ENCODE data around the gene EPB41. TPM values are rescaled to one million over a fixed set of nuclear protein-coding genes. Genes with fewer than 3 reads are reported as not detected.

Gene EPB41
- total RNA-seq, 1 experiment from 2014 or later = 41.7 TPM

DNA sequence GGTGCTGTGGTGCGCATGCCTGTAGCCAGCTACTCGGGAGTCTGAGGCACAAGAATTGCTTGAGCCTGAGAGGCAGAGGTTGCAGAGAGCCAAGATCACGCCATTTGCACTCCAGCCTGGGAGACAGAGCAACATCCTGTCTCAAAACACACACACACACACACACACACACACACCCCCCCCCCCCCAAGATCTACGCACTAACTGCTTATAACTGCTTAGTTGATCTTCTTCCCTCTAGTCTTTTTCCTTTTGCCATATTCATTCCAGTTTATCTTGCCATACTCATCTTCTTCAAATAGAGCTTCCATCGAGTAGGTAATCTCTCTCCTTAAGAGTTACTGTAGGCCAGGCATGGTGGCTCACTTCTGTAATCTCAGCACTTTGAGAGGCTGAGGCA is 20.9 kb downstream of the EPB41 start:
- POLR2A ChIA-PET = interaction anchor here (0.6 kb wide), 1 partner anchor 357 kb away, joined by 3 read pairs; no protein-coding TSS in a partner anchor

More for the DNA sequence above, 20.9 kb downstream of the EPB41 start:
- Histone ChIP-seq H3K27ac (ENCODE audit: low read depth, low read length) (no peak overlapping the region), H3K9ac (ENCODE audit: low read length) (no peak overlapping the region), H3K9me3 (ENCODE audit: control insufficient read depth in 1 of 2, insufficient read depth in 1 of 2, low read depth in 1 of 2, low read length in 2 of 2) (no peaks in the 10 kb centered on the region), H3K27me3 (ENCODE audit: insufficient read depth, low read length) (no peaks in the 10 kb centered on the region), H4K20me1 (ENCODE audit: insufficient read depth) (no peaks in the 10 kb centered on the region), H3K9me2 (ENCODE audit: insufficient read depth) (no peaks in the 10 kb centered on the region), H3K4me1 (ENCODE audit: control insufficient read depth in 1 of 2, insufficient read depth in 2 of 2, low read length in 2 of 2) (0 out of 4 replicates have a peak, but pooled peaks cover 0 to 4% of the 10 kb centered on the region in 2 experiments), H3K36me3 (ENCODE audit: control insufficient read depth in 1 of 2, insufficient read depth in 2 of 2, low read length in 2 of 2) (no peaks in the 10 kb centered on the region), H2AFZ (ENCODE audit: low read depth, low read length, poor library complexity, severe bottlenecking) (no peak overlapping the region), H3K4me2 (ENCODE audit: low read length) (no peak overlapping the region), H3K79me2 (ENCODE audit: insufficient read depth, low read length) (peaks cover 9% of the 10 kb centered on the region; the same call in 1 of the 2 replicates), H3K4me3 (replicated peaks in 1 of 2; ENCODE audit: low read depth in 1 of 2, low read length in 2 of 2) (no peak overlapping the region)
- DNase-seq (ENCODE audit: low read depth, low spot score) (no peak), ATAC-seq (no peak)
- TF ChIP-seq EZH2 (IDR thresholded peaks at IDR 0.05) (no peak), EGR1 (IDR thresholded peaks at IDR 0.05; ENCODE audit: low read depth) (no peak), SIN3A (IDR thresholded peaks at IDR 0.05; ENCODE audit: low read depth) (no peak), YY1 (IDR thresholded peaks at IDR 0.05; ENCODE audit: extremely low read depth, insufficient replicate concordance, low read depth, low read length) (no peak), POLR2AphosphoS5 (IDR thresholded peaks at IDR 0.05; ENCODE audit: low read depth, low read length) (no peak), TCF7L2 (IDR thresholded peaks at IDR 0.05; ENCODE audit: borderline replicate concordance, extremely low read depth, insufficient read depth, insufficient read length) (no peak), SRF (IDR thresholded peaks at IDR 0.05; ENCODE audit: low read depth) (no peak), POLR2A (IDR thresholded peaks at IDR 0.05; ENCODE audit: borderline replicate concordance, extremely low read depth, insufficient read depth, insufficient read length) (no peak), CEBPB (IDR thresholded peaks at IDR 0.05; ENCODE audit: low read depth) (no peak), EZH2phosphoT487 (IDR thresholded peaks at IDR 0.05; ENCODE audit: borderline replicate concordance) (no peak), RAD21 (IDR thresholded peaks at IDR 0.05; ENCODE audit: low read depth) (no peak), ZNF274 (IDR thresholded peaks at IDR 0.05; ENCODE audit: low read depth, low read length) (no peak), SP1 (IDR thresholded peaks at IDR 0.05; ENCODE audit: low read depth) (no peak)
- TF ChIP-seq, protein P1, sequence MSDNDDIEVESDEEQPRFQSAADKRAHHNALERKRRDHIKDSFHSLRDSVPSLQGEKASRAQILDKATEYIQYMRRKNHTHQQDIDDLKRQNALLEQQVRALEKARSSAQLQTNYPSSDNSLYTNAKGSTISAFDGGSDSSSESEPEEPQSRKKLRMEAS (IDR thresholded peaks at IDR 0.05) = no peak
- TF ChIP-seq, protein P2, sequence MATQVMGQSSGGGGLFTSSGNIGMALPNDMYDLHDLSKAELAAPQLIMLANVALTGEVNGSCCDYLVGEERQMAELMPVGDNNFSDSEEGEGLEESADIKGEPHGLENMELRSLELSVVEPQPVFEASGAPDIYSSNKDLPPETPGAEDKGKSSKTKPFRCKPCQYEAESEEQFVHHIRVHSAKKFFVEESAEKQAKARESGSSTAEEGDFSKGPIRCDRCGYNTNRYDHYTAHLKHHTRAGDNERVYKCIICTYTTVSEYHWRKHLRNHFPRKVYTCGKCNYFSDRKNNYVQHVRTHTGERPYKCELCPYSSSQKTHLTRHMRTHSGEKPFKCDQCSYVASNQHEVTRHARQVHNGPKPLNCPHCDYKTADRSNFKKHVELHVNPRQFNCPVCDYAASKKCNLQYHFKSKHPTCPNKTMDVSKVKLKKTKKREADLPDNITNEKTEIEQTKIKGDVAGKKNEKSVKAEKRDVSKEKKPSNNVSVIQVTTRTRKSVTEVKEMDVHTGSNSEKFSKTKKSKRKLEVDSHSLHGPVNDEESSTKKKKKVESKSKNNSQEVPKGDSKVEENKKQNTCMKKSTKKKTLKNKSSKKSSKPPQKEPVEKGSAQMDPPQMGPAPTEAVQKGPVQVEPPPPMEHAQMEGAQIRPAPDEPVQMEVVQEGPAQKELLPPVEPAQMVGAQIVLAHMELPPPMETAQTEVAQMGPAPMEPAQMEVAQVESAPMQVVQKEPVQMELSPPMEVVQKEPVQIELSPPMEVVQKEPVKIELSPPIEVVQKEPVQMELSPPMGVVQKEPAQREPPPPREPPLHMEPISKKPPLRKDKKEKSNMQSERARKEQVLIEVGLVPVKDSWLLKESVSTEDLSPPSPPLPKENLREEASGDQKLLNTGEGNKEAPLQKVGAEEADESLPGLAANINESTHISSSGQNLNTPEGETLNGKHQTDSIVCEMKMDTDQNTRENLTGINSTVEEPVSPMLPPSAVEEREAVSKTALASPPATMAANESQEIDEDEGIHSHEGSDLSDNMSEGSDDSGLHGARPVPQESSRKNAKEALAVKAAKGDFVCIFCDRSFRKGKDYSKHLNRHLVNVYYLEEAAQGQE (IDR thresholded peaks at IDR 0.05; ENCODE audit: low read depth) = no peak
- TF ChIP-seq, protein P3, sequence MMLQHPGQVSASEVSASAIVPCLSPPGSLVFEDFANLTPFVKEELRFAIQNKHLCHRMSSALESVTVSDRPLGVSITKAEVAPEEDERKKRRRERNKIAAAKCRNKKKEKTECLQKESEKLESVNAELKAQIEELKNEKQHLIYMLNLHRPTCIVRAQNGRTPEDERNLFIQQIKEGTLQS (IDR thresholded peaks at IDR 0.05) = no peak
- TF ChIP-seq, protein P4, sequence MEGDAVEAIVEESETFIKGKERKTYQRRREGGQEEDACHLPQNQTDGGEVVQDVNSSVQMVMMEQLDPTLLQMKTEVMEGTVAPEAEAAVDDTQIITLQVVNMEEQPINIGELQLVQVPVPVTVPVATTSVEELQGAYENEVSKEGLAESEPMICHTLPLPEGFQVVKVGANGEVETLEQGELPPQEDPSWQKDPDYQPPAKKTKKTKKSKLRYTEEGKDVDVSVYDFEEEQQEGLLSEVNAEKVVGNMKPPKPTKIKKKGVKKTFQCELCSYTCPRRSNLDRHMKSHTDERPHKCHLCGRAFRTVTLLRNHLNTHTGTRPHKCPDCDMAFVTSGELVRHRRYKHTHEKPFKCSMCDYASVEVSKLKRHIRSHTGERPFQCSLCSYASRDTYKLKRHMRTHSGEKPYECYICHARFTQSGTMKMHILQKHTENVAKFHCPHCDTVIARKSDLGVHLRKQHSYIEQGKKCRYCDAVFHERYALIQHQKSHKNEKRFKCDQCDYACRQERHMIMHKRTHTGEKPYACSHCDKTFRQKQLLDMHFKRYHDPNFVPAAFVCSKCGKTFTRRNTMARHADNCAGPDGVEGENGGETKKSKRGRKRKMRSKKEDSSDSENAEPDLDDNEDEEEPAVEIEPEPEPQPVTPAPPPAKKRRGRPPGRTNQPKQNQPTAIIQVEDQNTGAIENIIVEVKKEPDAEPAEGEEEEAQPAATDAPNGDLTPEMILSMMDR (IDR thresholded peaks at IDR 0.05 in 2 of 3, conservative IDR thresholded peaks at IDR 0.05 in 1 of 3; ENCODE audit: borderline replicate concordance in 1 of 3, insufficient read depth in 1 of 3, low read depth in 2 of 3, low read length in 2 of 3) = no peak
- TF ChIP-seq, protein P5, sequence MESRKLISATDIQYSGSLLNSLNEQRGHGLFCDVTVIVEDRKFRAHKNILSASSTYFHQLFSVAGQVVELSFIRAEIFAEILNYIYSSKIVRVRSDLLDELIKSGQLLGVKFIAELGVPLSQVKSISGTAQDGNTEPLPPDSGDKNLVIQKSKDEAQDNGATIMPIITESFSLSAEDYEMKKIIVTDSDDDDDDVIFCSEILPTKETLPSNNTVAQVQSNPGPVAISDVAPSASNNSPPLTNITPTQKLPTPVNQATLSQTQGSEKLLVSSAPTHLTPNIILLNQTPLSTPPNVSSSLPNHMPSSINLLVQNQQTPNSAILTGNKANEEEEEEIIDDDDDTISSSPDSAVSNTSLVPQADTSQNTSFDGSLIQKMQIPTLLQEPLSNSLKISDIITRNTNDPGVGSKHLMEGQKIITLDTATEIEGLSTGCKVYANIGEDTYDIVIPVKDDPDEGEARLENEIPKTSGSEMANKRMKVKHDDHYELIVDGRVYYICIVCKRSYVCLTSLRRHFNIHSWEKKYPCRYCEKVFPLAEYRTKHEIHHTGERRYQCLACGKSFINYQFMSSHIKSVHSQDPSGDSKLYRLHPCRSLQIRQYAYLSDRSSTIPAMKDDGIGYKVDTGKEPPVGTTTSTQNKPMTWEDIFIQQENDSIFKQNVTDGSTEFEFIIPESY (IDR thresholded peaks at IDR 0.05; ENCODE audit: extremely low read depth, insufficient replicate concordance, low read length) = no peak
- ChIA-PET CTCF (no interaction called here), RAD21 (ENCODE audit: low non-redundant PET in 1 of 2, low total read pairs in 2 of 2, uncharacterized antibody in 2 of 2, unreplicated experiment in 2 of 2) (no interaction called here)
- no TSS peak for BruUV-seq (replicated peaks)
- intact Hi-C loops (cut with micrococcal nuclease) = no loop called here
